Measurements from ENCODE around the gene COX20.
"Not testable (repeated sequence)": the region's sequence is repeated elsewhere in the genome, so short reads cannot be mapped to it uniquely, and the experiment has no call there.

Gene COX20

DNA sequence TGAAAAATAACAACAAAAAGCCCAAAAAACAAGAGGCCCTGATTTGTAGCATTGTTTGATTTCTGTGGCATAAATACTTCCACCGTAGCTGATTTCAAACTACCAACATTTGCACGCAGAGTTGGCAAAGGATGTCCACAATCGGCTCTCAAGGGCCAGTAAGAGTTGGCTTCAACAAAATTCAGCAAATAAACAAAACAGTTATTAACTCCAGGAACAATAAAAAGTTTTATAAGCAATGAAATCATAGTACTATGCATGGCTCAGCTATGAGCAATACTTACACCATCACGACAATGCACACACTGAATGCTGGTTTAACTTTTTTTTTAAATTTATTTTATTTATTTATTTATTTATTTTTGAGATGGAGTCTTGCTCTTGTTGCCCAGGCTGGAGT, 8.7 kb upstream of the COX20 start:
- FAIRE-seq = no peak

DNA sequence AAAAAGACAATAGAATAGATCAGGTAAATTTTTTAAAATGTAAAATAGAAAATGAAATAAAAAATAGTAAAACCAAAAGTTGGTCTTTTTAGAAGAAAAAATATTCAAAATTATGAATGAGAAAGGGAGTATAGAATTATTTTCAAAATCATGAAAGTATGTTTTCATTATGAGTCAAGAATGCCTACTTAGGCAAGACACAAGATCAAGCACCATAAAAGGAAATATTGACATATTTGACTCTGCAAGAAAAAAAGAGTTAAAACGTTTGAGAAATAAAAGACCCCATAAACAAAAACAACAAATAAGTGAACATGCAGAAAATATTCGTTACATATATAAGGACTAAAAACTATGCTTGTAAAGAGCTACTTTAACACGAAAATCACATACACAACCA, 4.8 kb upstream of the COX20 start:
- FAIRE-seq = no peak

GRCh38 chr1:244833260-244833659, 2.2 kb upstream of the COX20 start:
- not testable (repeated sequence) for FAIRE-seq

- FAIRE-seq = peak; percentile 72
These were observed 1.5 kb upstream of the COX20 start for GRCh38 chr1:244833734-244834542.

GRCh38 chr1:244834543-244835275, 749 bp upstream of the COX20 start:
- no peak for FAIRE-seq

DNA sequence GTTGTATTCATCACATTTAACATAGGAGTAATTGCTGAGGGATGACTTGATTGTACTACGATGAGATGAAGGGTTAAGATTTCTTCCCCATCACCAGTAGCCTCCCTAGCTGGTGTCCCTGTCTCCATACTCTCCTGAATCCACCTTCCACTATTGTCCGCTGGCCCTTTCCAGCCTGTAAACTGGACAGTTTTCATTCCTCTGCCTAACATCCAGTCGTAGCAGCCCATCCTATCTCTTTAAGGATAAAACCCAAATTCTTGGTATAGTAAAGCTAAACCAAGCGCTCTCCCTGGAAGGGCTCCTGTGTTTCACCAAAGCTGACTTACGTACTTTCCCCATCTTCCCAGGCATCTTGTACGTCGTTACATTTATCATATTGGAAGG, 670 bp downstream of the COX20 start:
- FAIRE-seq = no peak

DNA sequence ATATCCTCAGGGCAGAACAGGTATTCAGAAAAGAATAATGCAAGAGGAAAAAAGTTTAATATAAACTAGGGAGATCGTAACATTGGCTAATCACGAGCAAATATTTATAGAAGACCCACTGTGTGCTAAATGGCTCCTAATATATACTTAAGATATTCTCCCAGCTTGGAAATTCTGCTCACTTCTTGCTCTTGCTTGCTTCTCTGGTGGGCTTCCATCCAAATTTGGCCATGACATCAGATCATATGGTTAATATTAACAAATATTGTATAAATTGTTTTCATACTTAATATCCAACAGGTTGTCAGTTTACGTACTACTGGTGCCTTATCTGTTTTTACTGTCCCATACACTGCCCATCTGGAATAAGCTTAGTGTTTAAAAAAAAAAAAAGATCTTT, 1.1 kb downstream of the COX20 start:
- FAIRE-seq = no peak

- no peak for FAIRE-seq
These were observed 2.3 kb downstream of the COX20 start for GRCh38 chr1:244837597-244838258.

DNA sequence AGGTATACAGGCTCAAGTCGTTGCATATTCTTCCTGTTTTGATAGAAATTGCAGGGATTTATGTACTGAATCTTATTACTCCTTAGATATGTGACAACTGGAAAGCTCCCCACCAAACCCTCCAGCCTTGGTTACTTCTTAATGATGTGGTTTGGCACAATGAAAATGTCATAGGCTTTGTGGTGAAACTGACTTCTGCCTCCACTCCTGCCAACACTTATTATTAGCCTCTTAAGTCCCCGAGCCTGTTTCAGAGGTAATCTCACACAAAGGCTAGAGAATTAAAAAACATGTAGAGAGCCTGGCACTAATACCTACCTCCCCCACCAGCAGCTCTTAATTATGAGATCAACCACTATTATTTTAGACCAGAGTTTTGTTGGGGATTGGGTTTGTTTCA, 4.2 kb downstream of the COX20 start:
- FAIRE-seq = no peak

DNA sequence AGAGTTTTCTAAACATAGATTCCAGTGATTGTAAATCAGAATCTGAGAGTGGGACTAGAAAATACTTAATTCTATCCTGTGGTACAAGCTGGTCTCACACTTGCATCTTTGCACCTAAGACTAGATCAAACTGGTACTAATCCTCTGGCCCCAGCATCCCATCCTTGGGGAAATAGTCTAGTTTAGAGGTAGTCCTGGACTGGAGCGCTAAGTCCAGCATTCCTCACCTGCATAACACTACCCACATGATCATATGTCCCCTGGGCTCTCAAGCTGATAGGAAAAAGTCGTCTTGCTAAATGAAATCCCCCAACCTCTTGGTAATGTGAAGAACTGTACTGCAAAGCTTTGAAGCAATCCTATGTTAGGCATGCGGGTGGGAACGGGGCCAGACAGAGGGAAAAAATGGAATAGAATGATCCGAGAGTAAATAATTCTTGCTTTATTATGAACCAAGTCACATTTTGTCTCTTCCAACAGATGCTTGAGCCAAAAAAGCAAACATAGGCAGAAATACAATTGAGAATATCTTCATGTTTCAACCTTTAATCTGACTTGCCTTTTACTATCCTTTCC, 4.8 kb downstream of the COX20 start:
- no peak for FAIRE-seq

DNA sequence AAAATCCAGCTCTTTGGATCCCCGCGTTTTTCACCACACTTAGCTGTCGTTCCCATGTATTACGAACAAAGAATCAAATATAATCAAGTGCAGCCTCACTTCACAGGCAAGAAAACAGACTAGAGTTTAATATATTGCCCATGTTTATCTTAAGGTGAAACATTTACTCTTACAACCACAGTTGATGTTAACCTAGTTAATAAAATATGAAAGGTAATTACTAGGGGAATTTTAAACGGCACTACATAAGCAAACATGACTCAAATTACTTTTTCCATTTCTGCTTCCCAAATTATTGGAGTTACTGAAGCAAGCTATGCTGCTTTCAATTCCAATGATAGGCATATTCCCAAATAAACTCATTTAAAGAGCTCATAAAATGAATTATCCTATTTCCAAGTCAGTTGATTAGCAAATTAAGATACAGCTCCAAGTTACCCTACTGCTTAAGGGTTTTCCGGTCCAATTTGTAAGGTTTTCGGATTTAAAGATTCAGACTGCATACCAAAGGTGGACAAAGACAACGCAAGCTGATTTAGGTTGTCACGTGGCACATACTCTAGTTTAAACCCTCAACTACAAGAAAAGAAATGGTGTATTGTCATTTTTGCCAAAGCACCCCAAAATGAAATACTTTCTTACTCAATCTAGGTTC, 5.9 kb downstream of the COX20 start:
- FAIRE-seq = no peak

DNA sequence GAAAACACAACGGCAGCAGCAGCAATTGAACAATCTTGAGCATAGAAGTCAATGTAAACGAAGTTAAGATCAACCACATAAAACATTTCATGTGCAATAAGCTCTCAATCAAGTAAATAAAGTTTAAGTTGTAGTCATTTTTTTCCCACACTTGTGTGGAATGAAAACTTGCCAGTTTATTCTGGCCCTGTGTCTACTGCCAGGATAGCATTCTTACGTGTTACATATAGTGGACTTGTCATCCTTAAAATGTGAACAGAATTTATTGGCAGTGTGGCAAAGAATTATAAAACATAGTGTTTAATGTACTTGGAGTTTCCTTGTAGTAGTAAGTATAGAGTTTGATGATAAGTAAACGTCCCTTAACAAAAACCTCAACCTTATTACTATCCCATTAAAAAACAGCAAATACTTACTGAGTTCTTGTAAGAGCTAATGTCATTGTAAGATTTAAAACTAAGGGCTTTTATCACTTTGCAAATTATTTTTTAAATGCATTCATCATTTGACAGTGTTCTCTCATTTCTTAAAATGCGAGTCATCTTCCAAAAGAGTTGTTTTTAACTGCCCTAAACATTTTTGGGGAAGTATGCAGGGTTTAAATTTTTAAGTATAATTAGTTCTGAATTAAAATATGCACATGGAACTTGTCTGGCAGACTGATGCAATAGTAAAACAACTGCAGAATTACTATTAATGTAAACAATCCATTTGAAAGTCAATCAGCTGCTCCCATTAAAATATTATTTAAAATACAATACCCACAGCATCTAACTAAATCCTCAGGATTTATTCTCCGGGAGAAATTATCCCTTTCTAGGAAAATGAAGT, 7.9 kb downstream of the COX20 start:
- FAIRE-seq = no peak

DNA sequence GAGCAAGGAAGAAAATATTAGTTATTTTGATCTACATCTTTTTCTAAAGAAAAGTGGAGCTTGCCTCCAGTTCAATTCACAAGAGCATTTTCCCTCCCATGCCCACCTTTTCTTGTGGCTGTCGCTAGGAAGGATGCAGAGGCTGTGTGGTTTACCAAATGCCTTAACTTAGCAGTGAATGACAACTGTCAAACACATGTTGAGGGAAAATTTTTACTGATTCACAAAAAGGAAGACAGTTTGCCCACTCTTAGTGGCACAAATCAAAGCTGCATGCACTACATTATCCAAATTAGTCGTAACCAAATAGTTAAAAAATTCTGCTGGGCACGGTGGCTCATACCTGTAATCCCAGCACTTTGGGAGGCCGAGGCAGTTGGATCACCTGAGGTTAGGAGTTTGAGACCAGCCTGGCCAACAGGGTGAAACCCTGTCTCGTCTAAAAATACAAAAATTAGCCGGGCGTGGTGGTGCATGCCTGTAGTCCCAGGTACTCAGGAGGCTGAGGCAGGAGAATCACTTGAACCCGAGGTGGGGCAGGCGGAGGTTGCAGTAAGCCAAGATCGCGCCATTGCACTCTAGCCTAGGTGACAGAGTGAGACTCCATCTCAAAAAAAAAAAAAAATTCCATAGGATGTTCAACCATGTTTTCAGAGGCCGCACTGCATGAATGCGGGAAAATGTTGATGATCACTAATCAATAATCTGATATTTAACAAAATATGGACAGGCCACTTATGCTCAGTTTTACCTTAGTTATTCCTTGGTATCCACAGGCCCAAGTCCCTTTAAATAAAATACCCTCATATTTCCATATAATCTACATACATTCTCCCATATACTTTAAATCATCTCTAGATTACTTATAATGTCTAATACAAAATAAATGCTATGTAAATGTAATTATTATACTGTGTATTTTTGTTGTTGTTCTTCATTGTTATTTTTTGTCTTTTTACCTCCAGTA, 9.0 kb downstream of the COX20 start:
- FAIRE-seq = no peak

- FAIRE-seq = no peak
These were observed 11.2 kb downstream of the COX20 start for GRCh38 chr1:244846653-244847052.

GRCh38 chr1:244849189-244849866, 13.9 kb downstream of the COX20 start:
- no peak for FAIRE-seq

DNA sequence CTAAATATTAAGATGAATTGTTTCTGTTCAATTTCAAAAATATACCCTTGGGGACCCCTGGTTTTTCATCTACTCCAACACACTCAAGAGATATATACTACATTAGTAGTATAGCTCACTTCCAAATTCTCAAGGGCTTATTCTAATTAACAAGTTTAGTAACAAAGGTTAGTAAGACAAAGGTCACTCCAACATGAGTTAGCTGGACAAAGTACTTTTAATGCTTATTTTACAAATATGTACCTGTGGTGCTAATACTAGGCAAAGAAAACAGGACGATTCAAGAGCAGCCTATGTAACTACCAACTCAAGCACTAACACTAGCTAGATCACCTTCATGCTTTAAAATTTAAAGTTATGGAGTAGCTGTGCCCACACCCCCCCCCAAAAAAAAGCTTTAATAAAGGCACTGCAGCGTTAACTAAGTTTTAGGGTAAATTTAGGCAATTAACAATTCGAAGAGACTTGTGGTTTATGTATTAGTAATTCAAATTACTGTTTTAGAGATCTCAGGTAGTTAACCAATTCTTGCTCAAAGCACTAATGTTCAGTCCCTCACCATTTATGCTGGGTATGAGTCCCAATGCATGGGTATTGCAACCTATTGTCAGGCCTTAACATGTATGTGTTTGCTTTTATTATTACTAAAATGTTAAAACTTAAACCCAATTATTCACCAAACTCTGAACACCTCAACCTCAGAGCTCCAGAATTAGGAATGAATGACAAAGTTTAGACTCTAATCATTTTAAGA, 14.8 kb downstream of the COX20 start:
- FAIRE-seq = no peak

DNA sequence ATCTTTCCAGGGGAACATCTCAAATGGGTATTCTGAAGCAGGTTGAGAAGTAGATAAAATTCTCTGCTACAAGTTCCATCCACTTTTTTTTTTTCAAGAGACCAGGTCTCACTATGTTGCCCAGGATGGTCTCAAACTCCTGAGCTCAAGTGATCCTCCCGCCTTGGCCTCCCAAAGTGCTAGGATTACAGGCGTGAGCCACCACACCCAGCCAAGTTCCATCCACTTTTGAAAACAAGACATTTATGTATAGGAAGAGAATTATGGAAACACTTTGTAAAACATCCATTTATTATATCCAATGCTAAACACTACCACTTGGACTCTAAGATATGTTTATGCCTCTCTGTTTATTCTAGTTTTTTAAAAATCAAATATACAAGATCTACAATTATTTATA, 15.4 kb downstream of the COX20 start:
- no peak for FAIRE-seq

GRCh38 chr1:244851546-244852231, 16.2 kb downstream of the COX20 start:
- FAIRE-seq = no peak

DNA sequence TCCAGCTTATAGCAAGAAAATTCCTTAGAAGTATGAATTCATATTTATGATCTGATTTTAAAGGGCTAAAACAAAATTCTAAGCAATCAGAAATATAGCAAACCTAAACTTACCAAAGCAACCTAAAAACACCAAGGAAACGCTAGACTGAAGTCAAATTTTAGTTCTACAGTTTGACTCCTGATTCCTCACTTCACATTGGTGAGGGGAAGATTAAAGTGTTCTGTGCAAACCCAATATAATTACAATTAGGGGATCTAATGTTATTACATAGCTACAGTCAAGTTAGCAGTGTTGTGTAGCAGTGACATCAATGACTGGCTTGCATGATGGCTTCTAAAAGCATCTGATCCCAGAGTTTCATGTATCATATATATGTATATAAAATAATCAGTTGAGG, 17.2 kb downstream of the COX20 start:
- no peak for FAIRE-seq

All from endometrium (tissue), 2 donors.